NB4 (cell line): ENCODE results near the gene DNAJA1.
A peak's percentile ranks its signal among the peaks of the same experiment; 100 is the strongest.

Source experiments
- DNase-seq: peaks from one replicate; pipeline ENCODE4 v3.0.0; 2010; ENCODE audit warnings: low read depth
- H3K4me3 ChIP-seq: one replicate; pipeline ENCODE4 v1.5.1; 2011; ENCODE audit warnings: mild to moderate bottlenecking, low read depth, low read length, moderate library complexity
- MYC ChIP-seq: IDR thresholded peaks from 2 replicates; pipeline ENCODE4 v1.6.1; 2011; ENCODE audit warnings: low read depth, low read length
- POLR2A ChIP-seq: IDR thresholded peaks from 2 replicates; pipeline ENCODE4 v1.6.1; 2011; ENCODE audit warnings: mild to moderate bottlenecking; ENCODE audit not compliant: insufficient read length; ENCODE audit errors: extremely low read depth
- TF ChIP-seq, protein P1 (sequence below): IDR thresholded peaks from 2 replicates; pipeline ENCODE4 v1.6.1; 2011; ENCODE audit warnings: low read depth, low read length
- TF ChIP-seq, protein P2 (sequence below): IDR thresholded peaks from one replicate; pipeline ENCODE4 v1.5.1; 2012; ENCODE audit warnings: low read depth, low read length

Gene DNAJA1

DNA sequence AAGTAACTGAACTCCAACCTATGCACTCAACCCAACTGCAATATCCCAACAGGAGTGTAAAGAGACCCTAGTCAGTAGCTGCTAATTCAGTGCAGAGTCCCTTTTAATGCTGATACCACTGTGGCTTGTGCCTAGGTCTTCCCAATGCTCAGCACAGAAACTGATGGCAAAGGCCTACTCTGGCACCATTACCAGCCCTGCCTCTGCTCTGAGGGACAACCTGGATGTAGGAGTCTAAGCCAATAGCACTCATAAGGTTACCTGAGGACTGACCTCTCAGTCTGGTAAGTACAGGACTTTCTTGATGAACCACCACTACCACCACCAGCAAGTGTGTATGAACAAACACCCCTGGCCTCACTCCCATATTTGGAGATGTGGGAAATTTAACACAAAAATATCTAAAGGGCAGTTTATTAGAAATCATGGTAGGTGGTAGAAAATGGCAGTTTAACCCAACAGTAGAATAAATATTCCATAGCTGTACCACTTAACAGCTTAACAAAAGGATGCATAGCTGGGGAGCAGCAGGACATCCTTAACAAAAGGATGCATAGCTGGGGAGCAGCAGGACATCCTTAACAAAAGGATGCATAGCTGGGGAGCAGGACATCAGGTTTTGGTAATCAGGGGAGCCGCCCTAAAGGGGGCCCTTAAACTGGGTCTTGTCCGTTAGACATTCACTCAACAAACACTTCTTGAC is 11.0 kb upstream of the DNAJA1 start:
- H3K4me3 ChIP-seq: no peak overlapping the region
- TF ChIP-seq, protein P1, sequence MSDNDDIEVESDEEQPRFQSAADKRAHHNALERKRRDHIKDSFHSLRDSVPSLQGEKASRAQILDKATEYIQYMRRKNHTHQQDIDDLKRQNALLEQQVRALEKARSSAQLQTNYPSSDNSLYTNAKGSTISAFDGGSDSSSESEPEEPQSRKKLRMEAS: no peak
- TF ChIP-seq MYC: no peak
- no peak for TF ChIP-seq POLR2A
- TF ChIP-seq, protein P2, sequence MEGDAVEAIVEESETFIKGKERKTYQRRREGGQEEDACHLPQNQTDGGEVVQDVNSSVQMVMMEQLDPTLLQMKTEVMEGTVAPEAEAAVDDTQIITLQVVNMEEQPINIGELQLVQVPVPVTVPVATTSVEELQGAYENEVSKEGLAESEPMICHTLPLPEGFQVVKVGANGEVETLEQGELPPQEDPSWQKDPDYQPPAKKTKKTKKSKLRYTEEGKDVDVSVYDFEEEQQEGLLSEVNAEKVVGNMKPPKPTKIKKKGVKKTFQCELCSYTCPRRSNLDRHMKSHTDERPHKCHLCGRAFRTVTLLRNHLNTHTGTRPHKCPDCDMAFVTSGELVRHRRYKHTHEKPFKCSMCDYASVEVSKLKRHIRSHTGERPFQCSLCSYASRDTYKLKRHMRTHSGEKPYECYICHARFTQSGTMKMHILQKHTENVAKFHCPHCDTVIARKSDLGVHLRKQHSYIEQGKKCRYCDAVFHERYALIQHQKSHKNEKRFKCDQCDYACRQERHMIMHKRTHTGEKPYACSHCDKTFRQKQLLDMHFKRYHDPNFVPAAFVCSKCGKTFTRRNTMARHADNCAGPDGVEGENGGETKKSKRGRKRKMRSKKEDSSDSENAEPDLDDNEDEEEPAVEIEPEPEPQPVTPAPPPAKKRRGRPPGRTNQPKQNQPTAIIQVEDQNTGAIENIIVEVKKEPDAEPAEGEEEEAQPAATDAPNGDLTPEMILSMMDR: no peak
- no peak for DNase-seq

DNA sequence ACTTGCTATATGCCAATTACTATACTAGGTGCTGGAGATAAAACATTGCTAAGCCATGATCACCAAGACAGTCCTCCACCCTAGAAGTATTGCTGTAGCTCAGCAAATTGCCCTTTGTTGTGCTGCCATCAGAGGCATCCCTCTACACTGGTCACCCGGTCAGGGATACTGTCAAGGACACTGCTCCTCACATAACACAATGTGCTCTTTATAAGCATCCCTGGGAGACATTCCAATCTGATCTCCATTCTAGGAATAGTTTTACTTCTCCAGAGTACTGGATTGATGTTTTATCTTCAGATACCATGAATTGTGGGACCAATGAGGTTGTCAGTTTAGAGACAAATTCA is 10.4 kb upstream of the DNAJA1 start:
- no peak for DNase-seq
- TF ChIP-seq, protein P2: no peak
- no peak for TF ChIP-seq MYC
- TF ChIP-seq, protein P1: no peak
- TF ChIP-seq POLR2A: no peak
- no peak overlapping the region for H3K4me3 ChIP-seq

DNA sequence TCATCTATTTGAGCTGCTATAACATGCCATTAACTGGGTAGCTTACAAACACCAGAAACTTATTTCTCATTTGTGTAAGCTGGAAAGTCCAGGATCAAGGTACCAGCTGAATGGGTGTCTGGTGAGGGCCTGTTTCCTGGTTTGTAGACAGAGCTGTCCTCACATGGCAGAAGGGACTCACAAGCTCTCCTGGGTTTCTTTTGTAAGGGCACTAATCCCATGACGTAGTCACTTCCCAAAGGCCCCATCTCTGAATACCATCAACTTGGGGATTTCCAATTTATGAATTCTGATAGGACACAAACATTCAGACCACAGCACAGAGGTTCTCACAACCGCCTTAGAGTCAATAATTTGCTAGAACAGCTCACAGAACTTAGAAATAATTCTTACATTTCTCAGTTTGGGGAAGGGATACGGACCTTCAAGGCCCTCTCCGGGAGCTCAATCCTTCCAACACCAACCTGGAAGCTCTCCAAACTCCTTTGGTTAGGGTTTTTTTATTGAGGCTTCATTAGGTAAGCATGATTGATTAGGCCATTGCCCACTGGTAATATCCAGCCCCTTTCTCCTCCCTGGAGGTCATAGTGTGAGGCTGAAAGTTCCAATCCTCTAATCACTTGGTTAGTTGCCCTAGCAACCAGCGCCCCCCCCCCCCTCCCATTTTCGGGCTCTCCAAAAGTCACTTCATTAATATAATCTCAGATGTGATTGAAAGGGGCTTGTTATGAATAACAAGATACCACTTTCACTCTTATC is 7.6 kb upstream of the DNAJA1 start:
- DNase-seq: no peak
- H3K4me3 ChIP-seq: no peak overlapping the region
- TF ChIP-seq MYC: no peak

DNA sequence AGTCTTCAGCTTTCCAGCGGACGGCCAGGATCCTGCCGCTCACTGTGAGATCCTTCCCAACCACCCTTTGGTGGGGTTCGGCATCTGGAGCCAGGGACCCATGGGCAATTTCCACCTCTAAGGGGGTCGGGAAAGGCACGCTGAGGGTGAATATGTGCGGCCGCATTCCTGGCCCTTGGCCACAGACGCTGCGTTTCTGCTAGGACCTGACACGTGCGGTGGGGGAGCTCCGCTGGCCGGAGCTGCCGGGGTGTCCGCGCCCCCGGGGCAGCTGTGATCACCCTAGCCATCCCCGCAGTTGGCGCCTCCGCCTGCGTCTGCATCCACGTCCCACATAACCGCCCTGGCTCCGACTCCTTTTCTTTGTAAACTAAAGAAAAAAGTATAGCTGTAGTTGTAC is 5.3 kb upstream of the DNAJA1 start:
- H3K4me3 ChIP-seq: no peak overlapping the region
- no peak for DNase-seq

DNA sequence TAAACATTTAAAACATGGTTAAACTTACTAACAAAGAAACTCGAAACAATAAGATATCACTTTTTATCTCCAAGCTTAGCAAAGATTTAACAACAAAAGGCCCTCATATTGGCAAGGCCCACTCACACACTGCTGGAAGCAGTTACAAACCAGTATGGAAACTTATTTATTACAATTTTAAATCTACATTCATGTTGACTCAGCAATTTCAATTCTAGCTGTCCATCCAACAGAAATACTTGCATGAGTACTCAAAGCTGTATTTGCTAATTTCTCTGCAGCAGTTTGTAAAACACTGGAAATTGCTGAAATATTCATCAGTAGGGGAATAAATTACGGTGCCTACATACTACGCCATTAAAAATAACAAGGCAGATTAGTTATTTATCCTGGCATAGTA is 2.8 kb upstream of the DNAJA1 start:
- TF ChIP-seq POLR2A: no peak
- no peak for TF ChIP-seq MYC
- H3K4me3 ChIP-seq: peak overlapping the region; percentile 6
- DNase-seq: no peak

More for the DNA sequence above, 5.3 kb upstream of the DNAJA1 start:
- TF ChIP-seq, protein P1: no peak
- TF ChIP-seq MYC (no peak), POLR2A (no peak)
- TF ChIP-seq, protein P2: no peak

DNA sequence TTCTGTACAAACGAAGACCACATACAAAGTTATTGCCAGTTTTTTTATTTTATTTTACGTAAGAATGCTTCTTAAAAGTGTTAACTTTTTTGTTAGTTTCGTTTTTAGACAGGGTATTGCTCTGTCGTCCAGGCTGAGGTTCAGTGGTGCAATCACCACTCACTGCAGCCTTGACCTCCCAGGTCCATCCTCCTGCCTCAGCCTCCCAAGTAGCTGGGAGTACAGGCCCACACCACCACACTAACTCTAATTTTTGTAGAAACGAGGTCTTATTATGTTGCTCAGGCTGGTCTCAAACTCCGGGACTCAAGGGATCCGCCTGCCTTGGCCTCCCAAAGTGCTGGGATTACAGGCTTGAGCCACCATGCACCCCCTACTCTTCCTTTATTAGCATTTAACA is 2.3 kb upstream of the DNAJA1 start:
- peak overlapping the region; percentile 6 for H3K4me3 ChIP-seq
- TF ChIP-seq, protein P2: no peak
- TF ChIP-seq POLR2A: no peak
- TF ChIP-seq, protein P1: no peak
- no peak for DNase-seq

DNA sequence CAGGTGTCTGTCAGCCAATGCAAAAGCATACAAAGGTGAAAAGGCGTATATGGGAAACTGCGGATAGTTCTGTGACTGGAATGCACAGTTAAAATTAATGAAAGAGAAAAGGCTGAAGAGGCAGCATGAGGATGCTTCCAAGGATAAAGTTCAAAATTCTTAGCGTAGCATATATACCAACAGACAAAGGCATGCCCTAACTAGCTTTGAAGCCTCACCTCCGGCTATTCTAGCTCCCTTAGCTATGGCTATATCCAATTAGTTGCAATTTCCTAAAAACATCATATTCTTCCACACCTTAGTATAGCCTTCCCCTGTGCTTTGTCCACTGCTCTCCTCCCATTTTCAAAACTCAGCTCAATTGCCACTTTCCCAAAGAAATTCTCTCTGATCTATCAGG is 1.4 kb upstream of the DNAJA1 start:
- TF ChIP-seq MYC: no peak
- TF ChIP-seq, protein P1: no peak
- no peak for DNase-seq
- peak overlapping the region; percentile 86 for H3K4me3 ChIP-seq
